Astrocyte (in vitro differentiated cells and primary cell): Measurements from ENCODE around the gene ZNF385C.

Experiments used
- EZH2 ChIP-seq: IDR thresholded peaks from 2 replicates; pipeline ENCODE4 v1.6.1; 2012; ENCODE audit warnings: mild to moderate bottlenecking, low read length, inconsistent platforms; ENCODE audit not compliant: insufficient read depth
- TF ChIP-seq, protein P1 (sequence below): IDR thresholded peaks from 2 replicates; pipeline ENCODE4 v1.5.1; 2011; ENCODE audit warnings: low read depth, mild to moderate bottlenecking, inconsistent platforms, low read length, moderate library complexity; ENCODE audit not compliant: insufficient read depth

GRCh38 chr17:42034059-42034458 lies 64.2 kb downstream of the ZNF385C start:
- TF ChIP-seq, protein P1, sequence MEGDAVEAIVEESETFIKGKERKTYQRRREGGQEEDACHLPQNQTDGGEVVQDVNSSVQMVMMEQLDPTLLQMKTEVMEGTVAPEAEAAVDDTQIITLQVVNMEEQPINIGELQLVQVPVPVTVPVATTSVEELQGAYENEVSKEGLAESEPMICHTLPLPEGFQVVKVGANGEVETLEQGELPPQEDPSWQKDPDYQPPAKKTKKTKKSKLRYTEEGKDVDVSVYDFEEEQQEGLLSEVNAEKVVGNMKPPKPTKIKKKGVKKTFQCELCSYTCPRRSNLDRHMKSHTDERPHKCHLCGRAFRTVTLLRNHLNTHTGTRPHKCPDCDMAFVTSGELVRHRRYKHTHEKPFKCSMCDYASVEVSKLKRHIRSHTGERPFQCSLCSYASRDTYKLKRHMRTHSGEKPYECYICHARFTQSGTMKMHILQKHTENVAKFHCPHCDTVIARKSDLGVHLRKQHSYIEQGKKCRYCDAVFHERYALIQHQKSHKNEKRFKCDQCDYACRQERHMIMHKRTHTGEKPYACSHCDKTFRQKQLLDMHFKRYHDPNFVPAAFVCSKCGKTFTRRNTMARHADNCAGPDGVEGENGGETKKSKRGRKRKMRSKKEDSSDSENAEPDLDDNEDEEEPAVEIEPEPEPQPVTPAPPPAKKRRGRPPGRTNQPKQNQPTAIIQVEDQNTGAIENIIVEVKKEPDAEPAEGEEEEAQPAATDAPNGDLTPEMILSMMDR: no peak
- no peak for TF ChIP-seq EZH2
